ENCODE data around the gene ART4.

The ART4 gene

GRCh38 chr12:14826491-14826890 is 16.8 kb downstream of the ART4 start:
- H3K4me3 ChIP-seq (ENCODE audit: low read depth, low read length), result no peak overlapping the region
- in situ Hi-C loops (cut with HindIII; ENCODE audit: low sequenced_read_pairs), result no loop called here
- no peak for TF ChIP-seq CTCF (IDR thresholded peaks at IDR 0.05; ENCODE audit: low read depth, low read length, missing control alignments)
- DNase-seq (ENCODE audit: low read depth), result no peak

- no peak overlapping the region for H3K4me3 ChIP-seq (ENCODE audit: low read depth, low read length)
- in situ Hi-C loops (cut with HindIII; ENCODE audit: low sequenced_read_pairs), result no loop called here
- no peak for DNase-seq (ENCODE audit: low read depth)
- no peak for TF ChIP-seq CTCF (IDR thresholded peaks at IDR 0.05; ENCODE audit: low read depth, low read length, missing control alignments)
Observed at GRCh38 chr12:14825256-14825655, 18.1 kb downstream of the ART4 start.

GRCh38 chr12:14824012-14824634 is 19.2 kb downstream of the ART4 start:
- DNase-seq (ENCODE audit: low read depth), result no peak
- TF ChIP-seq CTCF (IDR thresholded peaks at IDR 0.05; ENCODE audit: low read depth, low read length, missing control alignments), result no peak
- no peak overlapping the region for H3K4me3 ChIP-seq (ENCODE audit: low read depth, low read length)
- in situ Hi-C loops (cut with HindIII; ENCODE audit: low sequenced_read_pairs), result no loop called here

- in situ Hi-C loops (cut with HindIII; ENCODE audit: low sequenced_read_pairs), result no loop called here
- TF ChIP-seq CTCF (IDR thresholded peaks at IDR 0.05; ENCODE audit: low read depth, low read length, missing control alignments), result no peak
- no peak for DNase-seq (ENCODE audit: low read depth)
- no peak within 1 kb of the TSS for H3K4me3 ChIP-seq (ENCODE audit: low read depth, low read length)
Observed at GRCh38 chr12:14814014-14814413, 29.3 kb downstream of the ART4 start, which contains the start of gene SMCO3. Gene SMCO3, minus strand, starts transcription at chr12:14814182. Its CDS starts 7,502 bp downstream, at chr12:14806680.

GRCh38 chr12:14811486-14811885 is 31.8 kb downstream of the ART4 start:
- DNase-seq (ENCODE audit: low read depth), result no peak
- no peak for TF ChIP-seq CTCF (IDR thresholded peaks at IDR 0.05; ENCODE audit: low read depth, low read length, missing control alignments)
- no peak overlapping the region for H3K4me3 ChIP-seq (ENCODE audit: low read depth, low read length)
- in situ Hi-C loops (cut with HindIII; ENCODE audit: low sequenced_read_pairs), result no loop called here

- no peak overlapping the region for H3K4me3 ChIP-seq (ENCODE audit: low read depth, low read length)
- in situ Hi-C loops (cut with HindIII; ENCODE audit: low sequenced_read_pairs), result no loop called here
- peak; percentile 64 for TF ChIP-seq CTCF (IDR thresholded peaks at IDR 0.05; ENCODE audit: low read depth, low read length, missing control alignments)
- no peak for DNase-seq (ENCODE audit: low read depth)
Observed at GRCh38 chr12:14810953-14811483, 32.3 kb downstream of the ART4 start.
